Mucosa of rectum (tissue), 2 donors: ENCODE results near the gene HSPA4L.

Experiments
- H3K27ac ChIP-seq, 2 donors: one replicate each; pipeline ENCODE4 v1.7.0; 2013; ENCODE audit warnings: inconsistent platforms in 2 of 2, low read depth in 2 of 2, low read length in 2 of 2
- H3K27me3 ChIP-seq, 2 donors: one replicate each; pipeline ENCODE4 v1.7.0; 2013; ENCODE audit warnings: low read length in 2 of 2; ENCODE audit not compliant: control insufficient read depth in 2 of 2, insufficient read depth in 2 of 2
- H3K36me3 ChIP-seq, 2 donors: one replicate each; pipeline ENCODE4 v1.7.0; 2013; ENCODE audit warnings: low read length in 2 of 2; ENCODE audit not compliant: control insufficient read depth in 2 of 2, insufficient read depth in 2 of 2
- H3K4me1 ChIP-seq, 2 donors: one replicate each; pipeline ENCODE4 v1.7.0; 2013; ENCODE audit warnings: low read length in 2 of 2, mild to moderate bottlenecking in 1 of 2; ENCODE audit not compliant: control insufficient read depth in 2 of 2, insufficient read depth in 2 of 2
- H3K4me3 ChIP-seq, 2 donors: one replicate each; pipeline ENCODE4 v1.7.0; 2013; ENCODE audit warnings: low read length in 2 of 2
- H3K9ac ChIP-seq, 2 donors: one replicate each; pipeline ENCODE4 v1.7.0; 2013; ENCODE audit warnings: low read length in 2 of 2, low read depth in 1 of 2, mild to moderate bottlenecking in 1 of 2
- H3K9me3 ChIP-seq, 2 donors: one replicate each; pipeline ENCODE4 v1.7.0; 2013; ENCODE audit warnings: low read length in 2 of 2; ENCODE audit not compliant: control insufficient read depth in 2 of 2
- donor health status: healthy.
- donor health status: Normal muscosa, but diverticular disease.

HSPA4L gene

GRCh38 chr4:127829014-127829413 is 46.9 kb downstream of the HSPA4L start:
- Histone ChIP-seq H3K36me3 (no peaks in the 10 kb centered on the region), H3K4me3 (no peak overlapping the region), H3K27me3 (no peaks in the 10 kb centered on the region), H3K9me3 (no peaks in the 10 kb centered on the region), H3K4me1 (no peaks in the 10 kb centered on the region), H3K27ac (no peak overlapping the region), H3K9ac (no peak overlapping the region)

GRCh38 chr4:127832585-127832984 is 50.5 kb downstream of the HSPA4L start:
- Histone ChIP-seq H3K9me3 (no peaks in the 10 kb centered on the region), H3K4me1 (no peaks in the 10 kb centered on the region), H3K9ac (no peak overlapping the region), H3K27me3 (no peaks in the 10 kb centered on the region), H3K4me3 (no peak overlapping the region), H3K27ac (no peak overlapping the region), H3K36me3 (no peaks in the 10 kb centered on the region)

- Histone ChIP-seq H3K36me3 (no peaks in the 10 kb centered on the region), H3K9me3 (no peaks in the 10 kb centered on the region), H3K27ac (no peak overlapping the region), H3K27me3 (no peaks in the 10 kb centered on the region), H3K9ac (no peak overlapping the region), H3K4me3 (no peak overlapping the region), H3K4me1 (no peaks in the 10 kb centered on the region)
These were observed 61.8 kb downstream of the HSPA4L start for GRCh38 chr4:127843704-127844600.

GRCh38 chr4:127844601-127845116 is 62.5 kb downstream of the HSPA4L start:
- Histone ChIP-seq H3K36me3 (no peaks in the 10 kb centered on the region), H3K27ac (no peak overlapping the region), H3K4me3 (no peak overlapping the region), H3K9ac (no peak overlapping the region), H3K9me3 (peaks cover 0 to 1% of the 10 kb centered on the region in 2 donors), H3K4me1 (no peaks in the 10 kb centered on the region), H3K27me3 (no peaks in the 10 kb centered on the region)

- Histone ChIP-seq H3K4me3 (no peak overlapping the region), H3K4me1 (no peaks in the 10 kb centered on the region), H3K9me3 (peaks cover 4 to 5% of the 10 kb centered on the region in 2 donors), H3K27me3 (no peaks in the 10 kb centered on the region), H3K36me3 (no peaks in the 10 kb centered on the region), H3K9ac (no peak overlapping the region), H3K27ac (no peak overlapping the region)
These were observed 63.9 kb downstream of the HSPA4L start for GRCh38 chr4:127846061-127846460.

DNA sequence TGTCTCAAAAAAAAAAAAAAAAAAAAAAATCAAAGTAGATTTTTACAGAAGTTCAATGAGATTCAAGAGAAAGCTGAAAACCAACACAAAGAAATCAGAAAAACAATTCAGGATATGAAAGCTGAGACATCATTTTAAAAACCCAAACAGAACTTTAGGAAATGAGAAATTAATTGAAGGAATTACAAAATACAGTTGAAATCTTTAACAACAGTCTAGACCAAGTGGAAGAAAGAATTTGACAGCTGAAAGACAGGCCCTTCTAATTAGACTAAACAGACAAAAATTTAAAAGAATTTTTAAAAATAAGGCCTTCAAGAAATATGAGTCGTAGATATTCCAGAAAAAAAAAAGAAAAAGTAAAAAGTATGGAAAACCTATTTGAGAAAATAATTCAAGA is 64.6 kb downstream of the HSPA4L start:
- H3K27ac ChIP-seq, result no peak overlapping the region
- peaks cover 4 to 5% of the 10 kb centered on the region in 2 donors for H3K9me3 ChIP-seq
- no peaks in the 10 kb centered on the region for H3K36me3 ChIP-seq
- no peaks in the 10 kb centered on the region for H3K27me3 ChIP-seq
- H3K4me3 ChIP-seq, result no peak overlapping the region
- no peak overlapping the region for H3K9ac ChIP-seq
- no peaks in the 10 kb centered on the region for H3K4me1 ChIP-seq

DNA sequence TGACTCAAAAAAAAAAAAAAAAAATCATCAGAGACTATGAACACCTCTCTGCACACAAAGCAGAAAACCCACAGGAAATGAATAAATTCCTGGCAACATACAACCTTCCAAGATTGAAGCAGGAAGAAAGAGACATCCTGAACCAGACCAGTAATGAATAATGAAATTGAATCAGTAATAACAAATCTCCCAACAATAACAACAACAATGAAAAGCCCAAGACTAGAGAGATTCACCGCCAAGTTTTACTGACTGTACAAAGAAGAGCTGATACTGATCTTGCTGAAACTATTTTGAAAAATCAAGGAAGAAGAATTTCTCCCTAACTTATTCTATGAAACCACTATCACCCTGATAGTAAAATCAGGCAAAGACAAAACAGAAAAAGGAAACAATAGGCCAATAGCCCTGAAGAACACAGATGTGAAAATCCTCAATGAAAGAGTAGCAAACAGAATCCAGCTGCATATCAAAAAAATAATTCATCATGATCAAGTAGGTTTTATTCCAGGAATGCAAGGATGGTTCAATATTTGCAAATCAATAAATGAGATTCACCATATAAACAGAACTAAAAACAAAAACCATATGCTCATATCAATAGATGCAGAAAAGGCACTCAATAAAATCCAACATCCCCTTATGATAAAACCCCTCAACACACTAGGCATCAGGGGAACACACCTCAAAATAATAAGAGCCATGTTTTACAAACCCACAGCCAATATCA is 67.5 kb downstream of the HSPA4L start:
- Histone ChIP-seq H3K4me3 (no peak overlapping the region), H3K27ac (no peak overlapping the region), H3K9me3 (peaks cover 4 to 8% of the 10 kb centered on the region in 2 donors), H3K36me3 (no peaks in the 10 kb centered on the region), H3K9ac (no peak overlapping the region), H3K27me3 (no peaks in the 10 kb centered on the region), H3K4me1 (no peaks in the 10 kb centered on the region)

DNA sequence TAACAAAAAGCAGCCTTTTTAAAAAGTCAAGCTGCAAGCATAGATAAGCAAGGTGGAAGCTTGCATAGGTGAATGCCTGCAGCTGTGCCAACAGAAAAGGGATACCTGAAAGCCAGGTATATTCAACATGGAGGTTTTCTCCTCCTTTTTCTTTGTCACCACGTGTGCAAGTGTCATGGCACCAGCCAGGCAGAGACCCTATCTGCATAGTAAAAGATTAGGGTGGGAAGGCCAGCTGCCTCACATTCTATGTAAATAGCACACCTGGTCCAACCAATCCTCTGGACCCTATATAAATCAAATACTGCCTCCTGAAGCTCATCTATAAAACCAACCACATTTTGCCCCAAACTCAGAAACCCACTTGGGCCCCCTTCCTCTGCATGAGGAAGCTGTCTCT is 70.5 kb downstream of the HSPA4L start:
- Histone ChIP-seq H3K27ac (no peak overlapping the region), H3K9me3 (peaks cover 4 to 8% of the 10 kb centered on the region in 2 donors)

GRCh38 chr4:127856196-127856812 is 74.2 kb downstream of the HSPA4L start:
- Histone ChIP-seq H3K27me3 (no peaks in the 10 kb centered on the region), H3K9me3 (peaks cover 0 to 3% of the 10 kb centered on the region in 2 donors), H3K9ac (no peak overlapping the region), H3K4me1 (no peaks in the 10 kb centered on the region), H3K36me3 (no peaks in the 10 kb centered on the region), H3K4me3 (no peak overlapping the region), H3K27ac (no peak overlapping the region)

More for the DNA sequence above, 70.5 kb downstream of the HSPA4L start:
- Histone ChIP-seq H3K9ac (no peak overlapping the region), H3K27me3 (no peaks in the 10 kb centered on the region), H3K36me3 (no peaks in the 10 kb centered on the region), H3K4me1 (no peaks in the 10 kb centered on the region), H3K4me3 (no peak overlapping the region)
